ENCODE results near the gene IPO5. TPM values are rescaled to one million over a fixed set of nuclear protein-coding genes. Genes with fewer than 3 reads are reported as not detected.
"Not testable (repeated sequence)": the region's sequence is repeated elsewhere in the genome, so short reads cannot be mapped to it uniquely, and the experiment has no call there.

IPO5 gene
- total and polyA plus RNA-seq, 7 experiments from 2014 or later = 32.2 to 115 (median 75.9) TPM

GRCh38 chr13:98033277-98034247, 80.1 kb downstream of the IPO5 start:
- no peaks in the 10 kb centered on the region for H3K4me1 ChIP-seq (ENCODE audit: control insufficient read depth in 2 of 2, insufficient read depth in 2 of 2, low read length in 2 of 2)
- DNase-seq = no peak
- intact Hi-C loops (cut with micrococcal nuclease) = no loop called here

GRCh38 chr13:98035373-98035772, 81.9 kb downstream of the IPO5 start:
- Histone ChIP-seq H3K4me1 (ENCODE audit: control insufficient read depth in 2 of 2, insufficient read depth in 2 of 2, low read length in 2 of 2) (no peaks in the 10 kb centered on the region), H3K27ac (ENCODE audit: low read depth, low read length) (no peak overlapping the region), H3K4me3 (ENCODE audit: low read length) (no peak overlapping the region), H3K27me3 (ENCODE audit: control insufficient read depth in 2 of 2, insufficient read depth in 2 of 2, low read length in 2 of 2) (no peaks in the 10 kb centered on the region), H3K36me3 (ENCODE audit: control insufficient read depth in 2 of 3, insufficient read depth in 3 of 3, low read length in 3 of 3) (no peaks in the 10 kb centered on the region), H3K9me3 (ENCODE audit: control insufficient read depth in 2 of 3, low read length in 3 of 3) (no peaks in the 10 kb centered on the region)
- ATAC-seq (no peak), DNase-seq (no peak)
- Mint-ChIP-seq H3K4me3 (no peak overlapping the region), H3K4me1 (peaks cover 0 to 4% (median 0%) of the 10 kb centered on the region in 7 donors), H3K9me3 (peaks cover 0 to 5% (median 0%) of the 10 kb centered on the region in 11 donors), H3K36me3 (no peaks in the 10 kb centered on the region), H3K27me3 (peaks cover 0 to 6% (median 5%) of the 10 kb centered on the region in 5 donors), H3K27ac (no peak overlapping the region)
- intact Hi-C loops (cut with micrococcal nuclease) = no loop called here
- ChIA-PET POLR2A (no interaction called here), CTCF (no interaction called here)

More at GRCh38 chr13:98033277-98034247, 80.1 kb downstream of the IPO5 start:
- H3K4me1 Mint-ChIP-seq = peaks cover 0 to 4% (median 0%) of the 10 kb centered on the region in 7 donors
- no peaks in the 10 kb centered on the region for H3K36me3 ChIP-seq (ENCODE audit: control insufficient read depth in 2 of 3, insufficient read depth in 3 of 3, low read length in 3 of 3)
- H3K27ac ChIP-seq (ENCODE audit: low read depth, low read length) = no peak overlapping the region
- H3K4me3 Mint-ChIP-seq = no peak overlapping the region
- no peak overlapping the region for H3K4me3 ChIP-seq (ENCODE audit: low read length)
- H3K27ac Mint-ChIP-seq = no peak overlapping the region
- H3K9me3 Mint-ChIP-seq = peaks cover 0 to 4% (median 0%) of the 10 kb centered on the region in 11 donors
- H3K27me3 ChIP-seq (ENCODE audit: control insufficient read depth in 2 of 2, insufficient read depth in 2 of 2, low read length in 2 of 2) = no peaks in the 10 kb centered on the region
- ATAC-seq = no peak
- POLR2A ChIA-PET = interaction anchor here (0.7 kb wide), 1 partner anchor 31 kb away, joined by 3 read pairs; no protein-coding TSS in a partner anchor
- H3K9me3 ChIP-seq (ENCODE audit: control insufficient read depth in 2 of 3, low read length in 3 of 3) = no peaks in the 10 kb centered on the region
- CTCF ChIA-PET = no interaction called here
- H3K36me3 Mint-ChIP-seq = no peaks in the 10 kb centered on the region
- peaks cover 0 to 6% (median 0%) of the 10 kb centered on the region in 5 donors for H3K27me3 Mint-ChIP-seq

- H3K27me3 Mint-ChIP-seq; H3K4me3 Mint-ChIP-seq; H3K4me3 ChIP-seq (ENCODE audit: low read length); H3K36me3 Mint-ChIP-seq; ATAC-seq; H3K27ac ChIP-seq (ENCODE audit: low read depth, low read length); H3K27me3 ChIP-seq (ENCODE audit: control insufficient read depth in 2 of 2, insufficient read depth in 2 of 2, low read length in 2 of 2); H3K4me1 ChIP-seq (ENCODE audit: control insufficient read depth in 2 of 2, insufficient read depth in 2 of 2, low read length in 2 of 2); H3K9me3 ChIP-seq (ENCODE audit: control insufficient read depth in 2 of 3, low read length in 3 of 3); H3K4me1 Mint-ChIP-seq; H3K27ac Mint-ChIP-seq; intact Hi-C loops (cut with micrococcal nuclease); POLR2A ChIA-PET; H3K36me3 ChIP-seq (ENCODE audit: control insufficient read depth in 2 of 3, insufficient read depth in 3 of 3, low read length in 3 of 3); H3K9me3 Mint-ChIP-seq; DNase-seq: not testable (repeated sequence)
- CTCF ChIA-PET = interaction anchor here (0.6 kb wide), 1 partner anchor 579 kb away, joined by 5 read pairs; no protein-coding TSS in a partner anchor
Observed at GRCh38 chr13:98036564-98037302, 83.3 kb downstream of the IPO5 start.

- H3K27ac ChIP-seq (ENCODE audit: low read depth, low read length) = no peak overlapping the region
- ChIA-PET CTCF (no interaction called here), POLR2A (no interaction called here)
- no peaks in the 10 kb centered on the region for H3K27me3 ChIP-seq (ENCODE audit: control insufficient read depth in 2 of 2, insufficient read depth in 2 of 2, low read length in 2 of 2)
- Mint-ChIP-seq H3K27ac (no peak overlapping the region), H3K4me3 (no peak overlapping the region), H3K4me1 (no peaks in the 10 kb centered on the region), H3K27me3 (peaks cover 0 to 11% (median 5%) of the 10 kb centered on the region in 5 donors), H3K9me3 (peaks cover 0 to 6% (median 0%) of the 10 kb centered on the region in 11 donors), H3K36me3 (no peaks in the 10 kb centered on the region)
- no peaks in the 10 kb centered on the region for H3K4me1 ChIP-seq (ENCODE audit: control insufficient read depth in 2 of 2, insufficient read depth in 2 of 2, low read length in 2 of 2)
- intact Hi-C loops (cut with micrococcal nuclease) = no loop called here
- no peak for DNase-seq
- H3K4me3 ChIP-seq (ENCODE audit: low read length) = no peak overlapping the region
- H3K9me3 ChIP-seq (ENCODE audit: control insufficient read depth in 2 of 3, low read length in 3 of 3) = no peaks in the 10 kb centered on the region
- no peak for ATAC-seq
- no peaks in the 10 kb centered on the region for H3K36me3 ChIP-seq (ENCODE audit: control insufficient read depth in 2 of 3, insufficient read depth in 3 of 3, low read length in 3 of 3)
Observed at GRCh38 chr13:98039261-98039660, 85.8 kb downstream of the IPO5 start.

- Histone ChIP-seq H3K4me1 (ENCODE audit: control insufficient read depth in 2 of 2, insufficient read depth in 2 of 2, low read length in 2 of 2) (no peaks in the 10 kb centered on the region), H3K36me3 (ENCODE audit: control insufficient read depth in 2 of 3, insufficient read depth in 3 of 3, low read length in 3 of 3) (no peaks in the 10 kb centered on the region), H3K27ac (ENCODE audit: low read depth, low read length) (no peak overlapping the region), H3K4me3 (ENCODE audit: low read length) (no peak overlapping the region), H3K9me3 (ENCODE audit: control insufficient read depth in 2 of 3, low read length in 3 of 3) (no peaks in the 10 kb centered on the region), H3K27me3 (ENCODE audit: control insufficient read depth in 2 of 2, insufficient read depth in 2 of 2, low read length in 2 of 2) (no peaks in the 10 kb centered on the region)
- ChIA-PET POLR2A (no interaction called here), CTCF (no interaction called here)
- DNase-seq (no peak), ATAC-seq (no peak)
- Mint-ChIP-seq H3K9me3 (peaks cover 0 to 6% (median 0%) of the 10 kb centered on the region in 11 donors), H3K4me1 (no peaks in the 10 kb centered on the region), H3K4me3 (no peak overlapping the region), H3K27me3 (peaks cover 0 to 11% (median 5%) of the 10 kb centered on the region in 5 donors), H3K27ac (no peak overlapping the region), H3K36me3 (no peaks in the 10 kb centered on the region)
- intact Hi-C loops (cut with micrococcal nuclease) = no loop called here
Observed at GRCh38 chr13:98039964-98040363, 86.5 kb downstream of the IPO5 start.

- Histone ChIP-seq H3K9me3 (ENCODE audit: control insufficient read depth in 2 of 3, low read length in 3 of 3) (no peaks in the 10 kb centered on the region), H3K36me3 (ENCODE audit: control insufficient read depth in 2 of 3, insufficient read depth in 3 of 3, low read length in 3 of 3) (no peaks in the 10 kb centered on the region), H3K27me3 (ENCODE audit: control insufficient read depth in 2 of 2, insufficient read depth in 2 of 2, low read length in 2 of 2) (no peaks in the 10 kb centered on the region), H3K4me3 (ENCODE audit: low read length) (no peak overlapping the region), H3K4me1 (ENCODE audit: control insufficient read depth in 2 of 2, insufficient read depth in 2 of 2, low read length in 2 of 2) (no peaks in the 10 kb centered on the region), H3K27ac (ENCODE audit: low read depth, low read length) (no peak overlapping the region)
- no peaks in the 10 kb centered on the region for H3K4me1 Mint-ChIP-seq
- H3K36me3 Mint-ChIP-seq = no peaks in the 10 kb centered on the region
- no peak for ATAC-seq
- no peak overlapping the region for H3K27ac Mint-ChIP-seq
- POLR2A ChIA-PET = no interaction called here
- CTCF ChIA-PET = no interaction called here
- H3K9me3 Mint-ChIP-seq = peaks cover 0 to 6% (median 0%) of the 10 kb centered on the region in 11 donors
- H3K27me3 Mint-ChIP-seq = peaks cover 0 to 11% (median 6%) of the 10 kb centered on the region in 5 donors
- intact Hi-C loops (cut with micrococcal nuclease) = no loop called here
- H3K4me3 Mint-ChIP-seq = no peak overlapping the region
- no peak for DNase-seq
Observed at GRCh38 chr13:98041081-98041820, 87.8 kb downstream of the IPO5 start.
